H7 (cell line): Measurements from ENCODE around the gene PCBP3. TPM values are rescaled to one million over a fixed set of nuclear protein-coding genes. Genes with fewer than 3 reads are reported as not detected.

ENCODE experiments used
- DNase-seq: peaks from one replicate; pipeline ENCODE4 v3.0.0; 2012
- H3K27me3 ChIP-seq: 2 replicates; pipeline ENCODE4 v1.6.0; 2011; ENCODE audit warnings: mild to moderate bottlenecking, low read length; ENCODE audit not compliant: control insufficient read depth, insufficient read depth
- H3K36me3 ChIP-seq: replicated peaks from 2 replicates; pipeline ENCODE4 v1.5.1; 2011; ENCODE audit warnings: low read length; ENCODE audit not compliant: control insufficient read depth, insufficient read depth
- H3K4me3 ChIP-seq: 2 replicates; pipeline ENCODE4 v1.5.1; 2011; ENCODE audit warnings: low read depth, mild to moderate bottlenecking, control low read depth, low read length, moderate library complexity; ENCODE audit not compliant: insufficient read depth
- total RNA-seq: library from RNA; depleted of rRNA; stranded (reverse); fragments of >200 nt; shearing (Covaris generic); gene quantifications from 2 replicates; pipeline ENCODE4 v1.2.3, GENCODE V29; 2014

PCBP3 gene
- total RNA-seq, 1 experiment from 2014 or later: 1.8 TPM

- H3K27me3 ChIP-seq: no peaks in the 10 kb centered on the region
- DNase-seq: no peak
- H3K4me3 ChIP-seq: no peak overlapping the region
- no peaks in the 10 kb centered on the region for H3K36me3 ChIP-seq
Measured at GRCh38 chr21:45735259-45736000, 91.9 kb downstream of the PCBP3 start.

GRCh38 chr21:45736042-45736689 lies 92.6 kb downstream of the PCBP3 start:
- Histone ChIP-seq H3K36me3 (no peaks in the 10 kb centered on the region), H3K27me3 (no peaks in the 10 kb centered on the region), H3K4me3 (no peak overlapping the region)
- no peak for DNase-seq

GRCh38 chr21:45736690-45737484 lies 93.4 kb downstream of the PCBP3 start:
- no peak for DNase-seq
- Histone ChIP-seq H3K36me3 (no peaks in the 10 kb centered on the region), H3K4me3 (no peak overlapping the region), H3K27me3 (no peaks in the 10 kb centered on the region)

GRCh38 chr21:45737485-45738166 lies 94.1 kb downstream of the PCBP3 start:
- no peaks in the 10 kb centered on the region for H3K27me3 ChIP-seq
- DNase-seq: no peak
- H3K4me3 ChIP-seq: no peak overlapping the region
- no peaks in the 10 kb centered on the region for H3K36me3 ChIP-seq

- no peaks in the 10 kb centered on the region for H3K27me3 ChIP-seq
- no peak overlapping the region for H3K4me3 ChIP-seq
- no peak for DNase-seq
Measured at GRCh38 chr21:45739218-45740087, 95.9 kb downstream of the PCBP3 start.

GRCh38 chr21:45740088-45740440 lies 96.5 kb downstream of the PCBP3 start:
- no peaks in the 10 kb centered on the region for H3K36me3 ChIP-seq
- DNase-seq: no peak
- no peak overlapping the region for H3K4me3 ChIP-seq
- no peaks in the 10 kb centered on the region for H3K27me3 ChIP-seq

More at GRCh38 chr21:45739218-45740087, 95.9 kb downstream of the PCBP3 start:
- H3K36me3 ChIP-seq: no peaks in the 10 kb centered on the region

- DNase-seq: peak; percentile 48
- no peak overlapping the region for H3K4me3 ChIP-seq
- H3K27me3 ChIP-seq: no peaks in the 10 kb centered on the region
- no peaks in the 10 kb centered on the region for H3K36me3 ChIP-seq
Measured at GRCh38 chr21:45740491-45741357, 97.2 kb downstream of the PCBP3 start.

GRCh38 chr21:45741691-45742090 lies 98.2 kb downstream of the PCBP3 start:
- Histone ChIP-seq H3K27me3 (no peaks in the 10 kb centered on the region), H3K4me3 (no peak overlapping the region), H3K36me3 (no peaks in the 10 kb centered on the region)
- DNase-seq: no peak

- no peaks in the 10 kb centered on the region for H3K36me3 ChIP-seq
- H3K27me3 ChIP-seq: no peaks in the 10 kb centered on the region
- no peak overlapping the region for H3K4me3 ChIP-seq
- DNase-seq: no peak
Measured at GRCh38 chr21:45742247-45742646, 98.7 kb downstream of the PCBP3 start.

GRCh38 chr21:45745256-45745655 lies 101.7 kb downstream of the PCBP3 start:
- Histone ChIP-seq H3K36me3 (no peaks in the 10 kb centered on the region), H3K4me3 (no peak overlapping the region), H3K27me3 (no peaks in the 10 kb centered on the region)
- no peak for DNase-seq

GRCh38 chr21:45747233-45747766 lies 103.8 kb downstream of the PCBP3 start:
- Histone ChIP-seq H3K36me3 (no peaks in the 10 kb centered on the region), H3K4me3 (no peak overlapping the region), H3K27me3 (no peaks in the 10 kb centered on the region)
- DNase-seq: peak; percentile 41

- no peak overlapping the region for H3K4me3 ChIP-seq
- no peaks in the 10 kb centered on the region for H3K36me3 ChIP-seq
- H3K27me3 ChIP-seq: no peaks in the 10 kb centered on the region
- peak; percentile 70 for DNase-seq
Measured at GRCh38 chr21:45747802-45748445, 104.4 kb downstream of the PCBP3 start.
